ENCODE data around the gene PAPSS2. TPM values are rescaled to one million over a fixed set of nuclear protein-coding genes. Genes with fewer than 3 reads are reported as not detected.

Gene PAPSS2
- total RNA-seq, 1 experiment from 2014 or later: not detected

GRCh38 chr10:87664276-87664701 is 4.6 kb downstream of the PAPSS2 start:
- no peak for DNase-seq (ENCODE audit: low spot score)
- in situ Hi-C loops (cut with HindIII; ENCODE audit: low sequenced_read_pairs): no loop called here

DNA sequence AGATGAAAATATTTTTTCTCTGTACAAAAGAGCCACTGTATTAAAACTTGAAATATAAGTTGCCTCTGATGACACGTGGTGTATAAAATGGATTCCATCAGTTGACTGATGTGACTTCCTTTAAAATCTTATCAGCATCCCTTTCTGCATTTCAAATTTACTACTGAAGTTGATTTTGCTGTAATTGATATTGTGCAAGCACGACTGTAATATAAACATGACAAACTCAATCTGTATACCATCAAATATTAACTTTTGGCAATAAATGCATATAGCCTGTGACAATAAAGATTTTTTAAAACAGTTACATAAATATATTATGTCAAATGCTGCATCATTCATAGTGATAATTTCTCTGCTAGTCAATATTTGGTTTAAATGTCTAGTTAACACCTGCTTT is 7.8 kb downstream of the PAPSS2 start:
- in situ Hi-C loops (cut with HindIII; ENCODE audit: low sequenced_read_pairs): no loop called here
- no peak for DNase-seq (ENCODE audit: low spot score)

GRCh38 chr10:87668324-87669074 is 8.8 kb downstream of the PAPSS2 start:
- in situ Hi-C loops (cut with HindIII; ENCODE audit: low sequenced_read_pairs): no loop called here
- DNase-seq (ENCODE audit: low spot score): no peak

DNA sequence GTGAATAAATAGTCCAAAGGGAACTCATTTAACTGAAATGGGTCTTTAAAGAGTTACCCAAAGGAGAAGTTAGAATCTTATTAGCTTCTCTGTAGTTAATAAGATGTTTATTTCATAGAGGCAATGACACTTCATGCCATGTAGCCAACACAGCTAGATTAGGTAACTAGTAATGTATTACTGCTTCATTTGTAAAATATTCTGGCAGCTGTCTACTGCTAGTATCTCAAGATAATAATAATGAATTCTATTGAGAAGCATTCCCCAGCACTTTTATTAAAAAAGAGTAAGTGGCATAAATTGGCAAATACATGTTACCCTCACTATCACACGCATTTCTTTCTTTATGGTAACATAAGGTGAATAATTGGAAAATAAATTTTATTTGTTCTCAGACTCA is 10.1 kb downstream of the PAPSS2 start:
- in situ Hi-C loops (cut with HindIII; ENCODE audit: low sequenced_read_pairs): no loop called here
- no peak for DNase-seq (ENCODE audit: low spot score)

- DNase-seq (ENCODE audit: low spot score): no peak
- in situ Hi-C loops (cut with HindIII; ENCODE audit: low sequenced_read_pairs): no loop called here
Observed at GRCh38 chr10:87670586-87670985, 10.9 kb downstream of the PAPSS2 start.

DNA sequence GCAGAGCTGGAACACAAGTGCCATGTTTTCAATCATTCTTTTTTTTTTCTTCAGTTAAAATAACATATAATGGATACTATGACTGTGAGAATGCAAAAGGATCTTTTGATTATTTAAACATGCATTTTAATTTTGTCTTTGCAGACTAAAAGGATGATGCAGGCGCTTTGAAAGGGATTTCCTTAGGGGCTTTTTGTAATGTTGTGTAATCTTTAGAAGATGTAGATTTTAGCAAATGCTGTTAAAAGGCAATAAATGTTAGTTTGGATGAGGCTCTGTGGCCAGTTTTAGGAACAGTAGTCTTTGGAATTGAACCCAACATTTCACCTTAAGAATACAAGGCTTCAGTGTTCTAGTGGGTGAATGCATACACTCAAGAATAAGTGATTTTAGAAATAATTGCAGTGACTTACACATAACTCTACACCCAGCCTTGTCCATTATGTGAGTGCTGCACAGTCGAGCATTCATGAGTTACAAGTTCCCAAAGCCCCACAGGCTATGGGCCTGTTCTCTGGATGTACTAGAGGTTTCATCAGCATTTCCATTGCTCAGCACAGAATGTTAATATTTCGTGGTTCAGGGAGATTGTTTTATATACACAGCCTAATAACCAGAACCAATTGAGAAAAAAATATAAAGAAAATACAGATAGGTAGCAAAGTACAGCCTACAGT is 11.6 kb downstream of the PAPSS2 start:
- DNase-seq (ENCODE audit: low spot score): no peak
- in situ Hi-C loops (cut with HindIII; ENCODE audit: low sequenced_read_pairs): no loop called here

GRCh38 chr10:87672551-87672950 is 12.9 kb downstream of the PAPSS2 start:
- no peak for DNase-seq (ENCODE audit: low spot score)
- in situ Hi-C loops (cut with HindIII; ENCODE audit: low sequenced_read_pairs): no loop called here

GRCh38 chr10:87674943-87675342 is 15.3 kb downstream of the PAPSS2 start:
- DNase-seq (ENCODE audit: low spot score): no peak
- in situ Hi-C loops (cut with HindIII; ENCODE audit: low sequenced_read_pairs): no loop called here

GRCh38 chr10:87675396-87676376 is 16.0 kb downstream of the PAPSS2 start:
- in situ Hi-C loops (cut with HindIII; ENCODE audit: low sequenced_read_pairs): no loop called here
- DNase-seq (ENCODE audit: low spot score): no peak

- in situ Hi-C loops (cut with HindIII; ENCODE audit: low sequenced_read_pairs): no loop called here
- DNase-seq (ENCODE audit: low spot score): no peak
Observed at GRCh38 chr10:87677595-87677994, 17.9 kb downstream of the PAPSS2 start.

DNA sequence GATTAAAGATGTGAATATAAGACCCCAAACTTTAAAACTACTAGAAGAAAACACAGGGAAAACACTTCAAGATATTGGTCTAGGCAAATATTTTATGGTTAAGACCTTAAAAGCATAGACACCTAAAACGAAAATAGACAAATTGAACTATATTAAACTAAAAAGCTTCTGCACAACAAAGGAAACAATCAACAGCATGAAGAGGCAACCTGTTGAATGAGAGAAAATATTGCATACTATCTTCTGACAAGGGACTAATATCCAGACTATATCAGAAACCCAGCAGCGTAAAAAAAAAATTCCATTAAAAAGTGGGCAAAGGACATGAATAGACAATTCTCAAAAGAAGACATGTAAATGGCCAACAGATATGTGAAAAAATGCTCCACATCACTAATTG is 18.6 kb downstream of the PAPSS2 start:
- in situ Hi-C loops (cut with HindIII; ENCODE audit: low sequenced_read_pairs): no loop called here

GRCh38 chr10:87683356-87683755 is 23.7 kb downstream of the PAPSS2 start:
- in situ Hi-C loops (cut with HindIII; ENCODE audit: low sequenced_read_pairs): no loop called here
- no peak for DNase-seq (ENCODE audit: low spot score)

More for the DNA sequence above, 18.6 kb downstream of the PAPSS2 start:
- DNase-seq (ENCODE audit: low spot score): no peak

DNA sequence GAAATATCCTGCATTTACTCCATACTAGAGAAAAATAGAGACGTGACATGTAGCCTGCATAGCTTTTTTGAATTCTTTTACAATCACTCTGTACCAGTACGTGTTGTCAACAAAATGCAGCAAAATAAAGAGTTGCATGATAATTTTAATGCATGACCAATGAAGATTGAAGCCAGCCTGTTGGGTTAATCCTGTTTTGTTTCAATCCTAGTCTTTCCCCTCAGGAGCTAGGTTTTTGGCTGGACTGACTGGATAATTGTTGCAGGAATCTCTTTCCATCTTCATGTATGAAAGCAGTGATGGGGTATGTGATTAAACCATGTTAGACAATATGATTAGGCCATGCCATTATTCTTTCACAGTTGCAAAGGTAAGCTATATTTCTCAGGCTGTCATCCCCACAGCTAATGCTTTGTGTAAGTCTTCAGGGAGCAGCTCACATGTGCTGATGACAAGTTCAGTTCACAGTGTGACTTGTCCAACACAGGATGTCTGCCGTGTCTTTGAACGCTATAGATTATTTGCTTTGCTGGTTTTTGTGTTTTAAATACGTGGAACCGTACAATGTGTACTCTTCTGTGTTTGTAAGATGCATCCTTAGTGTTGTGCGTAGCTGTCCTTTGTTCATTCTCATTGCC is 24.4 kb downstream of the PAPSS2 start:
- in situ Hi-C loops (cut with HindIII; ENCODE audit: low sequenced_read_pairs): no loop called here
- no peak for DNase-seq (ENCODE audit: low spot score)

GRCh38 chr10:87685832-87686574 is 26.3 kb downstream of the PAPSS2 start:
- in situ Hi-C loops (cut with HindIII; ENCODE audit: low sequenced_read_pairs): no loop called here

GRCh38 chr10:87691506-87692070 is 31.9 kb downstream of the PAPSS2 start:
- in situ Hi-C loops (cut with HindIII; ENCODE audit: low sequenced_read_pairs): no loop called here
- no peak for DNase-seq (ENCODE audit: low spot score)

More at GRCh38 chr10:87685832-87686574, 26.3 kb downstream of the PAPSS2 start:
- DNase-seq (ENCODE audit: low spot score): no peak

DNA sequence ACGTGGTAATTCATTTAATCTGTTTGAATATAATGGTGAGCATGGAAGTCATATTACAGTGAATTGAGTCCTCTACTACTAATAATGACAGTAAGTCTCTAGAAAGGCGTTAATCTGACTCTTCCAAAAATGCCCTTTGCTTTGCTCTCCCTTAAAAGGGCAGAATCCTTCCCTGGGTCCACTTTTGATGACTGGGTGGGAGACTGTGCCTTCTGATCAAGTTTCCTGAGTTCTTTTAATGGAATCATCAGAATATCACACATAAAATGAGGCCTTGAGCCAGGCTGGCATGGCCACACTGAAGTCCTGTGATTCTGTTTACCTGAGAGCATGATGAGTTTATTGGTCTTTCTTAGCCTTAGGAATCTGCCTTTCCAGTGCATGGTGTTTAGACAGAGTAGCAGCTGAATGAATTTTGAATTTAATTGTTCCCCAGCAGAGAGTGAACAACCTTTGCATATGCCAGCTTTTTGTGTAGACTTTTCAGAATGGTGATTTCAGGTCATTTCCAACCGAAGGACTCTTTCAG is 33.3 kb downstream of the PAPSS2 start:
- in situ Hi-C loops (cut with HindIII; ENCODE audit: low sequenced_read_pairs): no loop called here
- DNase-seq (ENCODE audit: low spot score): no peak

GRCh38 chr10:87694011-87694794 is 34.5 kb downstream of the PAPSS2 start:
- in situ Hi-C loops (cut with HindIII; ENCODE audit: low sequenced_read_pairs): no loop called here
- DNase-seq (ENCODE audit: low spot score): no peak

Data from G401 (cell line).